HG02884 (cell line): ENCODE measurements around the gene IFI6.
"Not testable (repeated sequence)": the region's sequence is repeated elsewhere in the genome, so short reads cannot be mapped to it uniquely, and the experiment has no call there.

Experiments used
- ATAC-seq: cut with Tn5 transposase; IDR thresholded peaks from one replicate; pipeline ENCODE4 v1.9.1; 2021; ENCODE audit warnings: mild to moderate bottlenecking, moderate library complexity; ENCODE audit not compliant: unreplicated experiment

Gene IFI6, protein sequence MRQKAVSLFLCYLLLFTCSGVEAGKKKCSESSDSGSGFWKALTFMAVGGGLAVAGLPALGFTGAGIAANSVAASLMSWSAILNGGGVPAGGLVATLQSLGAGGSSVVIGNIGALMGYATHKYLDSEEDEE

DNA sequence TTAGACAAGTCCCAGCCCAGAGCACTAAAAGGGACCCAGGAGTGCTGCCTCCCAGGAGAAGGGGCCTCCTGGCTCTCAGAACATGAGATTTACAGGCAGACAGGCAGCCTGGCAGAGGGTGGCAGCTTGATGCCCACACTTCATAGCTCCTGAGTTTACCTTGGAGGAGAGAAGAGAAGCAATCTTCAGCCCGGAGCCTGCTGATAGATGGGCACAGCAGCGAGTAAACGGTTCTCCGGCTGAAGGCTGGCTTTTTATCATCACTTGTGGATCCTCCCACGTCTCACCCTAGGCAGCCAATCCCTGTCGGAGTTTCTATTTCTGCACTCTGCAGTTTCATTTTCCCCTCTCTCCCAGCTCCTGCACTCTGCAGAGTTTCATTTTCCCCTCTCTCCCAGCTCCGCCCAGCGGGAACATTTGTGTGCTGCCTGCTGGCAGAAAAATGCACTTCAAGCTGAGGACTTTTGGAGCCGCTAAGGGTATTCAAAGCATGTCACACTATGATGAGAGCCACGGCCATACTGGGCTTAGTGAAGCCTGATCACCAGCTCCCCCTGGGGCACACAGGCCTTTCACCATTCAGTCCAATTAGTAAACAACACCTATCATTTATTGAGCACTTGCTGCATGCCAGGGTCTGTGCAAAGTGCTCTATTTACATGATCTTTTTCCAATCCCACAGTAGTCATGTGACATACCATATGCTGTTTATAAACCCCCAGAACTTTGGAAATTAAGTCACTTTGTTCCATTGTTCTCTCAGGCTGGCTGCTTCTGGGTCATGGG is at the start of gene IFI6:
Gene IFI6, minus strand, starts transcription at position 229 of the 786 bp plus-strand sequence. CDS start 2,878 bp downstream, outside the sequence.
- ATAC-seq = peak; percentile 86

DNA sequence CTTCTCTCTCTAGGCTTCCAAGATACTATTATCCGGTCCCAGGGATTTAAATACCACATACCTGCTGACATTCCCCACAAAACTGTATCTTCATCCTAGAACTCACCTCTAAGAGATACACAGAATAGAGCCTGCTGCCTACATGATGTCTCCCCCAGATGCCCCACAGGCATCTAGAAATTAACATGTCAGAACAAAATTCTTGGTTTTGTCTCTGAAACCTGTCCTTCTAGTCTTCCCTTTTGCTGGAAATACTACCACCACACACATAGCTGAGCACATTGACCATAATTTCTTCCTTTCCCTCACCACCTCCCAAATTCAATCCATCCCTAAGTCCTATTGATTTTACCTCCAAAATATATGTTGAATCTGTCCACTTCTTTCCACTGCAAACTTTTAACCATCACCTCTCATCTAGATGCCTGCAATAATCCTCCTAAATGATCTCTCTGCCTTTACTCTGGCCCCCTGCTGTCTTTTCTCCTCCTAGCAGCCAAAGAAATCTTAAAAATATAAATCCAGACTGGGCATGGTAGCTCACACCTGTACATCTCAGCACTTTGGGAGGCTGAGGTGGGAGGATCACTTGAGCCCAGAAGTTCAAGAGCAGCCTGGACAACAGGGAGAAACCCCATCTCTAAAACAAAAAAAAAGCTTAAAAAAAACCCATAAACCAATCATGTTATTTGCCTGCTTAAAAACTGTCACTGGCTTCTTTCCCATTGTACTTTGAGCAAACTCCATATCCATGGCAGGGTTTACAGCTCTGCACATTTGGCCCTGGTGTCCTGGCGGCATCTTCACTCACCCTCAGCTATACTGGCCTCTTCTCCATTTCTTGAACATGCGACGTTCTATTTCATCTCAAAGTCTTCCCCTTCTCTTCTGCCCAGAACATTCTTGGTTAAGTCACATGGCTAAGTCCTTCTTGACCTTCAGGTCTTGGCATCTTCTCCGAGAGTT is 47.6 kb upstream of the IFI6 start:
- ATAC-seq = no peak

DNA sequence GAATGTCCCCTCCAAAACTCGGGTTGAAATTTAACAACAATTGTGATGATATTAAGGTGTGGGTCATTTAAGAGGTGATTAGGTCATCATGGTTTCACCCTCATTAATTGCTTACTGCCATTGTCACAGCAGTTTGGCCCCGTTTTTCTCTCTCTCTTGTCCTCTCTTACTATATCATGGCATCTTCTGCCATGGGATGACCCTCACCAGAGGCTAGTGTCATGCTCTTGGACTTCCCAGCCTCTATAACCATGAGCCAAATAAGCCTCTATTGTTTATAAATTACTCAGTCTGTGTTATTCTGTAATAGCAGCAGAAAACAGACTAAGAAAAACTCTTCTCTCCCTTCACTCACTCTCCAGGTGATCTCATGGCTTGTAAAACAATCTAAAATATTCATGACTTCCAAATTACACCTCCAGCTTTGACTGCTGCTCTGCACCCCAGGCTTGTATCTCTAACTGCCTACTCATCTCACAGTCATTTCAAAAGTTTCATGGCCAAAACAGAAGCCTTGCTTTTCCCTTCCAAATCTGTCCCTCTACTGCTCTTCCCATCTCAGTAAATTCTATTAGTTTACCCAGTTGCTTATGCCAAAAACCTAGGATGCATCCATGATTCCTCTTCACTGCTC is 44.4 kb upstream of the IFI6 start:
- ATAC-seq = no peak

DNA sequence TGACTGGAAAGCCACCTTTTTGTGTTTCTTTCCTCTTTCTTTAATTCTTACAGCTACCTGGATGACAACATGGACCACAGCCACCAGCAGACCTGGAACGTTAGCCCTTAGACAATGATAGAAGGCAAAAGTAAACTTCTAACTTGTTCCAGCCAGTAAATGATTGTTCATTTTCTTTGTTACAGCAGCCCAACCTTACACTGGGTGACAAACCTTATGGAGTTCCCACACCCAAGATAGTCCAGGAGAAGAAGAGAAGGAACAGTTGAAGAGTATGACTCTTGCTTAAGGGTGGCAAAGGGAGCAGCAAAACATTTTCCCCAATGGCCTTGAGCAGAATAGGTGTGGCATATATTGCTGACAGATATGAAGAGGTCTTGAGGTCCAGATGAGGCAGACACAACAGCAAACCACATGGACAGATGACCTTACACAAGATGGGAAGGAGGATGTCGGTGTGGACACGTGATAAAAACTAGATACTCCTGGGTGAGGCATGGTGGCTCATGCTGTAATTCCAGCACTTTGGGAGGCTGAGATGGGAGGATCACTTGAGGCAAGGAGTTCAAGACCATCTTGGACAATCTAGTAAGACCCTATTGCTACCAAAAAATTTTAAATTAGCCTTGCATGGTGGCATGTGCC is 42.0 kb upstream of the IFI6 start:
- ATAC-seq = no peak

DNA sequence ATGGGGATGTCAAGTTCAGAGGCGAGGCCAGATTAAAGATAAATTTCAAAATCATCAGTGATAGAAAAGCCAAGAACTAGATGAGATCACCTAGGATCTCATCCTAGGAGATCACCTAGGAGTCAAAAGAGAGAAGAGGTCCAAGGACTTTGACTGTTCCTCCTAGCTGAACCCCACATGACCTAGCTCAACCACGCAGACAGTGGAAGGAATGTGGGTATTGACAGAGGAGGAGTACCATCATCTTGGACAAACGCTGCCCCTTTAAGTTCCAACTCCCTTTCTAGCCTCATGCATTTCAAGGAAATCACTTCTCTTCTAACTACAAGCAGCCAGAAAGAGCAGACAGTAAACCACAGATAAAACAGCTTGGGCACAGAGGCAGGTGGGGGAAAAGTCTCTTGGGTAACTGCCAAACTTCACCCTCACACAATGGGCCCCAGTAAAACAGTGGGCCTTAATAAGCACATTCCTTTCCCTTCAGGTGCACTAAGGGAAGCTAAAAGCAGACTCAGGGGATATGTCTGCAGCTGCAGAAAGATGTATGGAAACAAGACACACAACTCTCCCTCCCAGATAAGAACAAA is 41.2 kb upstream of the IFI6 start:
- ATAC-seq = no peak

DNA sequence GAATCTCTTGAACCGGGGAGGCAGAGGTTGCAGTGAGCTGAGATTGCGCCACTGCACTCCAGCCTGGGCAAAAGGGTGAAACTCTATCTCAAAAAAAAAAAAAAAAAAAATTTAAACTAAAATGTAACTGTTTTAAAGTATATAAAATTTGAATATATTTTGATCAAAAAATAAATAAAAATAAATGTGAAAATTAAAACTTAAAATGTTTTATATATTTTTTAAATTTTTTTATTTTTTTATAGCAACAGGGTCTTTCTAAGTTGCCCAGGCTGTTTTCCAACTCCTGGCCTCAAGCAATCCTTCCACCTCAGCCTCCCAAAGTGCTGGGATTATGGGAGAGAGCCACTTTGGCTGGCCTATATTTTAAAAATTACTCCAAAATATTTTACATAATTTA is 38.6 kb upstream of the IFI6 start:
- ATAC-seq = no peak

DNA sequence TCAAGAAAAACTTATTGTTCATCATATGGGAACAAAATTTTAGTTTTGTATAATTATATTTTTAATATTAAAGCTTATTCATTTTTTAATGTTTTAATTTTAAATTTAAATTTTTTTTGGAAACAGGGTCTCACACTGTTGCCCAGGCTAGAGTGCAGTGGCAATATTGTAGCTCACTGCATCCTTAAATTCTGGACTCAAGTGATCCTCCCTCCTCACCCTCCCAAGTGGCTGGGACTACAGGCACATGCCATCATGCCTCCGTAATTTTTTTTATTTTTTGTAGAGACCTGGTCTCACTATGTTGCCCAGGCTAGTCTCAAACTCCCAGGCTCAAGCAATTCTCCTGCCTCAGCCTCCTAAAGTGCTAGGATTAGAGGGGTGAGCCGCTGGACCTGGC is 33.6 kb upstream of the IFI6 start:
- no peak for ATAC-seq

DNA sequence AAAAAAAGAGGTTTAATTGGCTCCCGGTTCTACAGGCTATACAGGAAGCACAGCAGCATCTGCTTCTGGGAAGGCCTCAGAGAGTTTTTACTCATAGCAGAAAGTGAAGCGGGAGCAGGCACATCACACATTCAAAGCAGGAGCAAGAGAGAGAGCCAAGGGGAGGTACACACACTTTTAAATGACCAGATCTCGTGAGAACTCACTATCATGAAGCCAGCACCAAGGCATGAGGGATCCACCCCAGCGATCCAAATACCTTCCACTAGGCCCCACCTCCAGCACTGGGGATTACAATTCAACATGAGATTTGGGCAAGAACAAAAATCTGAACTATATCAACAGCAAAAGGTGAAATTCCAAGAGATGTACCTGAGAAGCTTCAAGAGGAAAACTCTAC is 33.0 kb upstream of the IFI6 start:
- ATAC-seq = no peak

DNA sequence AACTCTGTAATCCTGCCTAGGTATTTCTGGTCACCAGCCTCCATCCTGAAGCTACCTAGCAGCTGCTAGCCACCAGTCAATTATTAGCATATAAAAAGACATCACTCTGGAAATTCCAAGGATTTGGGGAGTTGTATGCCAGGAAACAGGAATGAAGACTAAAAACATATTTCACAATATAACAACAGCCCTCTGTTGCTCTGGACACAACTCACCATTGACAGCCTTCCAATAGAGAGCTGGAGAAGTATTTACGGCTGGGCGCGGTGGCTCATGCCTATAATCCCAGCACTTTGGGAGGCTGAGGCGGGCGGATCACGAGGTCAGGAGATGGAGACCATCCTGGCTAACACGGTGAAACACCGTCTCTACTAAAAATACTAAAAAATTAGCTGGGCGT is 24.8 kb upstream of the IFI6 start:
- ATAC-seq = not testable (repeated sequence)

DNA sequence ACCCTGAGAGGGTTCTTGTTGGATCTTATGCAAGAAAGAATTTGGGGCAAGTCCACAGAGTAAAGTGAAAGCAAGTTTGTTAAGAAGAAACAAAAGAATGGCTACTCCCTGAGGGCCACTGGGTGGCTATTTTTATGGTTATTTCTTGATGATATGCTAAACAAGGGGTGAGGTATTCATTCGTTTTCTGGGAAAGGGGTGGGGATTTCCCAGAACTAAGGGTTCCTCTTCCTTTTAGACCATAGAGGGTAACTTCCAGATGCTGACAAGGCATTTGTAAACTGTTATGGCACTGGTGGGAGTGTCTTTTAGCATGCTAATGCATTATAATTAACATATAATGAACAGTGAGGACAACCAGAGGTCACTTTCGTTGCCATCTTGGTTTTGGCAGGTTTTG is 18.2 kb upstream of the IFI6 start:
- ATAC-seq = no peak

DNA sequence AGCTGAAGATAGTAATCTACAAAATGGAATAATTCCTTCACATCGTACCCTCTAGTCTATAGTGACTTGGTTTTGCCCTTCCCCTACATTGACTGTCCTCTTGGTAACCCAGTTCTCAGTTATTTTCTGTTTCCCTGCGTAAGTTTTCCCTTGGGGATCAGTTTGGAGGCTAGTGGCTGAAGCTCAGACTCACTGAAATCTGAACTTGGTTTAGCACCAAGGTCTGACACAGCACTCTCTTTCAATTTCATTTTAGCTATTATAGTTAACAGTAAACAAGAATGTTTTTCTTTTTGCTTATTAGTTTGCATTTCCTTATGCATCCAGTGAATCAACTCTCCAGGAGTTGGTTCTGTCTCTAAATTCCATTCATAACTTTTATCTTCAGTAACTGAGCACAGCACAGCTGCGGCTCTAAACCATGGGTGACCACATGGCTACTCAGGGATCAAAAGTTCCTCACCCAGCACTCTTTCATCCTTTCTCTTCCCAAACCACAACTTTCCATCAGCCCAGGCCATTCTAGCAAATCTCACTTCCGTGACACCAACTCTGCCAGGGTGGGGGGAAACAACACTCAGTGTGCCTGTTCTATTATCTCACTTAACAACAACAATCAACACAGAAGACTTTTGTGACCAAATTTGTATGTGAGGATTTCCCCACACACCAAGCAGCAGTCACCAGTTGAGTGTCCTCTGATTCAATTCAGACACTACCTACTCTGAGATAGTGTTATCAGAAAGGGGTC is 17.6 kb upstream of the IFI6 start:
- no peak for ATAC-seq

DNA sequence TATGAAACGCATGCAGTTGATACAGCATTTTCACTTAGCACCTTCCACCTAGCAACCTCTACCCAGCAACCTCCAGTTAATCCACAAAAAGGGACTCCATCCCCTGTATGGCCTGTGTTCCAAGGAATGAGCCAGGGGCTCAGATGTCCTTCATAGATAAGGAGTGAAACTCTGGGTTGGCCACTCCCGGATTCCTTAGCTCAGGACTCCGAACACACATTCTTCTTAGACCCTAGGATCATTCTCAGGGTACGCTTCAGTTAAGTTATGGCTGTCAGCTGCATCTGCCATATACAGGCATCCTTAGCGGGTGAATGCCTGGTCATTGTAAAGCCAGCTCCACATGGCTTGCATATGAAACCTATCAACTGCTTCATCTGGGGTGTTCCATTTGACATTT is 15.9 kb upstream of the IFI6 start:
- no peak for ATAC-seq

DNA sequence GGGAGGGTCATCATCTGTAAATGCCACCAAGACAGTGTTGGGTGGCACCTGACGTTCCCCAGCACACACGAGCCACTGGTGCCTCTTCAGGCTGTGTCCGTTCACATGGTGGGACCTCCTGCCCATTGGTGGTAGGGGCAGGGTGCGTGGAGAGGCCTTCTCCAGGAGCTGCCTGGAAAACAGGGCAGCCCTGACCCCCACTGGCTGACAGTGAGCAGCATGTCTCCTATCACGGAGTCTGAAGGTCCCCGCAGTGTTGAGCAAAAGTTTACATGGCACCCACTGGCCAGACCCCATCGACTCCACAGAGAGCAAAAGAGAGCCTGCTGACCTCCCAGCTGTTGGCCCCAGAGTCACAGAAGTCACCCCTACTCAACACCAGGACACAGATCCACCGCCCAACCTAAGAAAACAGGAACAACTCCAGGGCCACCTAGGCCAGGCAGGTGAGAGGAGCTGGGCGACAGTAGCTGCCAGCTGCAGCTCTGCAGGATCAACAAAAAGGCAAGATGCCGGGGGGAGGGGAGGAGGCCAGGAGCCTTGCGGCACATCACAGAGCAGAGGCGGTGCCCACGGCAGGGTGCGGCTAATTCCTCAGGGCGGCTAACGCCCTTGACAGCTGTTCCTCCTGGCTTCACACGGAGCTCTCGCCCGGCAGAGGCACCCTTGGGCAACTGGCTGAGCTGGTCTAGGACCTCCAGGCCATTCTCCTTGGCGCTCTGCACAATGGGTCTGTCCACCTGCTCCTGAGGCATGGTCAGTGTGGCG is 14.4 kb upstream of the IFI6 start:
- no peak for ATAC-seq

DNA sequence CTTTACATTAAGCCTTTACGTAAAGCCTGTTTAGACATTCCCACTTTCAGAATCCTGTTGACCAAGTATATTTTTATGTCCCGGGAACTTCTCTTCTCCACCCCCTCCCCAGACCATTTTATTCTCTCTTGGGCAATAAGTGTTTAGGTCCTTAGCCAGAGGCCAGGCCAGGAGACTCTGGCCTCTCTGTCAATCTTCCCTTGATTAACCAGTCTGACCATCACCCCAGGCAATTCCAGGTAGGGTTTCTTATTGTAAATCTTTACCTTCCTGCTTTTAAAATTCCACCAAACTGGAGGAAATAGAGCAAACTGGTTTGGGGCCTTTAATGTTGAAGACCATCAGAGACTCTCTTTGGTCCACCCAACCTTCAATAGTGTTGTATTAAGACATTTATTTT is 12.2 kb upstream of the IFI6 start:
- no peak for ATAC-seq

DNA sequence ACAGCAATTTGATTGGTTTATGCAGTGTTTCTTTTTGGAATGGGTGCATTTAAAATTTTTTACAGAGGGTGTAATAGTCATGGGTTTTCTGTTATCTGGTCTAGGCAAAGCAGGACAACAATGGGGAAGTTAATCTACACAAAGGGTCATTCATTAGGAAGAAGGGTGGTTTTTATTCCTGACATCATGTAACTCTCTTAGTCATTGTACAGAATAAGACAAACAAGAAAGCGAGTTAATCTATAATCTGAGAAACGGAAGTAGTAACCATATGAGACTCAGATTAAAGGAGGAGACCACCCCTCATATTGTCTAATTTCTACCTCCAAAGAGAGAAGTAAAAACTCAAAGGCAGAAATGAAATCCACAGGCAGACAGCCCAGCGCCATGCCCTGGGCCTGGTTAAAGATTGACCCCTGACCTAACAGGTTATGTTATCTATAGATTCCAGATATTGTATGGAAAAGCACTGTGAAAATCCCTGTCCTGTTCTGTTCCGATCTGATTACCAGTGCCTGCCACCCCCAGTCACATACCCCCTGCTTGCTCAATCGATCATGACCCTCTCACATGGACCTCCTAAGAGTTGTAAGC is 10.5 kb upstream of the IFI6 start:
- no peak for ATAC-seq

DNA sequence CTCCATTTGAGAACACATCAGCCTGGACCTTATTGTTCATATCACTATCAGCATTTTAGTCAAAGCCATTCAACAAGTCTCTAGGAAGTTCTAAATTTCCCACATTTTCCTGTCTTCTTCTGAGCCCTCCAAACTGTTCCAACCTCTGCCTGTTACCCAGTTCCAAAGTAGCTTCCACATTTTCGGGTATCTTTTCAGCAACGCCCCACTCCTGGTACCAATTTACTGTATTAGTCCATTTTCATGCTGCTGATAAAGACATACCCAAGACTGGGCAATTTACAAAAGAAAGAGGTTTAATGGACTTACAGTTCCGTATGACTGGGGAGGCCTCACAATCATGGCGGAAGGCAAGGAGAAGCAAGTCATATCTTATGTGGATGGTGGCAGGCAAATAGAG is 9.6 kb upstream of the IFI6 start:
- ATAC-seq = not testable (repeated sequence)

DNA sequence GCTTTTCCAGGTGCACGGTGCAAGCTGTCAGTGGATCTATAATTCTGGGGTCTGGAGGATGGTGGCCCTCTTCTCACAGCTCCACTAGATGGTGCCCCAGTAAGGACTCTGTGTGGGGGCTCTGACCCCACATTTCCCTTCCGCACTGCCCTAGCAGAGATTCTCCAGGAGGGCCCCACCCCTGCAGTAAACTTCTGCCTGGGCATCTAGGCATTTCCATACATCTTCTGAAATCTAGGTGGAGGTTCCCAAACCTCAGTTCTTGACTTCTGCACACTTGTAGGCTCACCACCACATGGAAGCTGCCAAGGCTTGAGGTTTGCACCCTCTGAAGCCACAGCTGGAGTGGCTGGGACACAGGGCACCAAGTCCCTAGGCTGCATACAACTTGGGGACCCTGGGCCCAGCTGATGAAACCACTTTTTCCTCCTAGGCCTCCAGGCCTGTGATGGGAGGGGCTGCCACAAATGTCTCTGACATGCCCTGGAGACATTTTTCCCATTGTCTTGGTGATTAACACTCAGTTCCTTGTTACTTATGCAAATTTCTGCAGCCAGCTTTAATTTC is 8.3 kb upstream of the IFI6 start:
- ATAC-seq = not testable (repeated sequence)

DNA sequence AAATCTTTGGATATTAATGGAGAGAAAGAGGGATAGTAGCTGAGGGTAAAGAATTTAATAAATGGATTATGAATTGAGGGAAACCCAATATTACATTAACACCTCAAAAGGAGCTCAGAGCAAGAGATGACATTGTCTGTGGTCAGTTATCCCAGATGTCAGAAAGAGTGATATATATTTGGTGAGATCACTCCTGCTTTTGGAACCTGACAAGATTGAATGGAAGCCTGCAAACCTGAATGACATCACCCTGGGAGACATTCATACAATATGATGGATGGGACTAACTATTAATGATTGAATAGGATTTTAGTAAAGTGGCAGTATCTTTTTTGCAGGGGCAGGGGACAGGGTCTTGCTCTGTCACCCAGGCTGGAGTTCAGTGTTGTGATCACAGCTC is 6.8 kb upstream of the IFI6 start:
- no peak for ATAC-seq
